B cell (primary cell): ENCODE data around the gene EHBP1L1. TPM values are rescaled to one million over a fixed set of nuclear protein-coding genes. Genes with fewer than 3 reads are reported as not detected.

ENCODE experiments used
- ATAC-seq: fragments of 200-7000 bp; cut with Tn5 transposase; one replicate; pipeline ENCODE4 v1.10.0; 2021; ENCODE audit warnings: low read depth, mild to moderate bottlenecking, moderate number of reproducible peaks, moderate library complexity
- CTCF ChIA-PET: fragments of 350-600 bp; sonication (Branson Sonifier 250); formaldehyde crosslinking; loops from one replicate; lab custom pipeline; 2021; ENCODE audit warnings: antibody characterized with exemption, inconsistent platforms; lab: Charles Lee
- POLR2A ChIA-PET: fragments of 350-600 bp; sonication (Branson Sonifier 250); formaldehyde crosslinking; loops from one replicate; lab custom pipeline; 2021; ENCODE audit warnings: antibody characterized with exemption; lab: Charles Lee
- DNase-seq: peaks from one replicate; pipeline ENCODE4 v3.0.0; 2013
- H2AFZ ChIP-seq: 2 replicates; pipeline ENCODE4 v1.6.1; 2012; ENCODE audit warnings: mild to moderate bottlenecking, low read depth, low read length; ENCODE audit not compliant: insufficient read depth, poor library complexity, severe bottlenecking
- H3K27ac ChIP-seq, 2 donors: 1 replicate in 1 of 2; 2 replicates in 1 of 2; pipeline ENCODE4 v1.5.1; 2012 to 2013; ENCODE audit warnings: low read length in 2 of 2, mild to moderate bottlenecking in 2 of 2, moderate library complexity in 1 of 2
- H3K27me3 ChIP-seq, 4 experiments: fragments of 200-600 bp in 1 of 4; sonication (generic) in 1 of 4; replicated peaks in 1 of 4; 1 replicate in 2 of 4; 2 replicates in 2 of 4; pipeline versions ENCODE4 v1.6.1 to v1.7.0; 2013 to 2016; ENCODE audit warnings: low read length in 3 of 4, mild to moderate bottlenecking in 2 of 4, mixed read lengths in 1 of 4, moderate library complexity in 1 of 4; ENCODE audit not compliant: insufficient read depth in 4 of 4, control insufficient read depth in 3 of 4; ENCODE audit errors: control extremely low read depth in 1 of 4
- H3K36me3 ChIP-seq, 2 experiments: replicated peaks in 1 of 2; 1 replicate in 1 of 2; 2 replicates in 1 of 2; pipeline versions ENCODE4 v1.6.1 to v1.7.1; 2013; ENCODE audit warnings: low read length in 1 of 2; ENCODE audit not compliant: insufficient read depth in 2 of 2, control insufficient read depth in 1 of 2; ENCODE audit errors: control extremely low read depth in 1 of 2, extremely low read depth in 1 of 2
- H3K4me1 ChIP-seq, 2 donors: fragments of 200-600 bp in 1 of 2; sonication (generic) in 1 of 2; 1 replicate in 1 of 2; 2 replicates in 1 of 2; pipeline versions ENCODE4 v1.5.1 to v1.6.1; 2013 to 2017; ENCODE audit warnings: low read length in 2 of 2; ENCODE audit not compliant: control insufficient read depth in 2 of 2, insufficient read depth in 2 of 2
- H3K4me2 ChIP-seq: replicated peaks from 2 replicates; pipeline ENCODE3; 2012; ENCODE audit warnings: mild to moderate bottlenecking, low read depth, low read length; ENCODE audit not compliant: poor library complexity, severe bottlenecking
- H3K4me3 ChIP-seq, 5 experiments: fragments of 200-600 bp in 1 of 5; sonication (generic) in 1 of 5; 1 replicate in 3 of 5; 2 replicates in 2 of 5; pipeline versions ENCODE4 v1.5.1 to v1.7.0; 2011 to 2016; ENCODE audit warnings: low read length in 4 of 5, mild to moderate bottlenecking in 4 of 5, low read depth in 2 of 5, control low read depth in 1 of 5, moderate library complexity in 1 of 5; ENCODE audit not compliant: insufficient read depth in 1 of 5; ENCODE audit errors: control extremely low read depth in 1 of 5, extremely low read depth in 1 of 5
- H3K79me2 ChIP-seq: fragments of 200-600 bp; sonication (generic); one replicate; pipeline ENCODE4 v1.6.0; 2016; ENCODE audit warnings: low read length; ENCODE audit not compliant: control insufficient read depth, insufficient read depth
- H3K9ac ChIP-seq: fragments of 200-600 bp; sonication (generic); 2 replicates; pipeline ENCODE4 v1.6.1; 2017; ENCODE audit warnings: mild to moderate bottlenecking, low read length, moderate library complexity
- H3K9me3 ChIP-seq, 3 donors: one replicate each; pipeline versions ENCODE4 v1.6.1 to v1.7.1; 2013; ENCODE audit warnings: low read length in 2 of 3; ENCODE audit not compliant: control insufficient read depth in 2 of 3, insufficient read depth in 1 of 3; ENCODE audit errors: control extremely low read depth in 1 of 3
- H4K20me1 ChIP-seq: 2 replicates; pipeline ENCODE4 v1.6.0; 2012; ENCODE audit warnings: mild to moderate bottlenecking, low read length; ENCODE audit not compliant: insufficient read depth, control insufficient read depth, poor library complexity, severe bottlenecking
- H3K27ac Mint-ChIP-seq: one replicate; pipeline ENCODE4 v1.8.0; 2021; ENCODE audit warnings: mixed read lengths
- H3K27me3 Mint-ChIP-seq: one replicate; pipeline ENCODE4 v1.8.0; 2021; ENCODE audit warnings: mixed read lengths
- H3K4me1 Mint-ChIP-seq: one replicate; pipeline ENCODE4 v1.8.0; 2021; ENCODE audit warnings: mixed read lengths
- H3K4me3 Mint-ChIP-seq: one replicate; pipeline ENCODE4 v1.8.0; 2021; ENCODE audit warnings: mixed read lengths
- H3K9me3 Mint-ChIP-seq: one replicate; pipeline ENCODE4 v1.8.0; 2022; ENCODE audit warnings: mixed read lengths; ENCODE audit not compliant: insufficient read depth
- CTCF ChIP-seq: fragments of 200-600 bp; IDR thresholded peaks from one replicate; pipeline ENCODE4 v1.8.0; 2022; ENCODE audit warnings: antibody characterized with exemption, mild to moderate bottlenecking
- EZH2 ChIP-seq: IDR thresholded peaks from 2 replicates; pipeline ENCODE4 v1.6.1; 2012; ENCODE audit warnings: borderline replicate concordance, low read depth, mild to moderate bottlenecking, moderate library complexity, low read length; ENCODE audit not compliant: insufficient read depth, poor library complexity, severe bottlenecking
- WGBS: methylation state at CpG from one replicate; pipeline ENCODE4 v1.1.5; 2013; ENCODE audit warnings: missing lambda C conversion rate; ENCODE audit not compliant: insufficient coverage; 5-methylcytosine and 5-hydroxymethylcytosine counted together
- intact Hi-C: fragments of 100-400 bp; cut with micrococcal nuclease; formaldehyde crosslinking; loops from one replicate; pipeline ENCODE4 v1.10.0; 2022
- polyA plus RNA-seq: library from polyadenylated mRNA; depleted of rRNA; stranded (reverse); fragments of >200 nt; gene quantifications from 2 replicates; pipeline ENCODE4 v1.2.3, GENCODE V29; 2012
- total RNA-seq, 2 donors: library from RNA; stranded (reverse); fragments of 120-200 nt in 1 of 2; gene quantifications; 1 replicate in 1 of 2; 2 replicates in 1 of 2; pipeline versions ENCODE4 v1.2.3 to v1.2.4, GENCODE V29; 2013 to 2022

The EHBP1L1 gene
- total and polyA plus RNA-seq, 2 donors (not counting 1 experiment from before 2014, with no cell fraction given): 202 to 279 TPM

- 87% methylated on average over 24 of the region's 27 CpGs for WGBS
- Histone ChIP-seq H3K4me3 (no peak overlapping the region), H3K36me3 (no peaks in the 10 kb centered on the region), H2AFZ (no peak overlapping the region), H4K20me1 (no peaks in the 10 kb centered on the region), H3K4me2 (peak overlapping the region; percentile 61), H3K79me2 (peaks cover 11% of the 10 kb centered on the region), H3K9ac (no peak overlapping the region), H3K27ac (no peak overlapping the region), H3K27me3 (no peaks in the 10 kb centered on the region), H3K4me1 (peaks cover 29 to 55% of the 10 kb centered on the region in 2 donors), H3K9me3 (no peaks in the 10 kb centered on the region)
- DNase-seq (no peak), ATAC-seq (no peak)
- H3K4me3 Mint-ChIP-seq: peak overlapping the region; percentile 49
- H3K27ac Mint-ChIP-seq: no peak overlapping the region
- intact Hi-C loops: no loop called here
- no peak for TF ChIP-seq EZH2
- TF ChIP-seq CTCF: no peak
- no peaks in the 10 kb centered on the region for H3K9me3 Mint-ChIP-seq
- no peaks in the 10 kb centered on the region for H3K27me3 Mint-ChIP-seq
- POLR2A ChIA-PET: no interaction called here
- peaks cover 52% of the 10 kb centered on the region for H3K4me1 Mint-ChIP-seq
- CTCF ChIA-PET: interaction anchor here (1.2 to 4.1 kb wide), 3 partner anchors 8 to 13 kb away, joined by 4 to 108 read pairs (median 4); no protein-coding TSS in a partner anchor
These were observed 21.6 kb upstream of the EHBP1L1 start for GRCh38 chr11:65554057-65554818.

GRCh38 chr11:65554842-65555430, 20.9 kb upstream of the EHBP1L1 start:
- Mint-ChIP-seq H3K27ac (peak overlapping the region; percentile 51), H3K4me3 (peak overlapping the region; percentile 30), H3K4me1 (peaks cover 52% of the 10 kb centered on the region), H3K27me3 (peaks cover under 1% of the 10 kb centered on the region), H3K9me3 (no peaks in the 10 kb centered on the region)
- H3K4me1 ChIP-seq: peaks cover 29 to 55% of the 10 kb centered on the region in 2 donors
- no peaks in the 10 kb centered on the region for H3K9me3 ChIP-seq
- H3K4me3 ChIP-seq: no peak overlapping the region
- ATAC-seq (no peak), DNase-seq (no peak)
- intact Hi-C loops: no loop called here
- peaks cover 18% of the 10 kb centered on the region for H3K79me2 ChIP-seq
- POLR2A ChIA-PET: interaction anchor here (0.6 kb wide), 2 partner anchors 147 to 733 kb away, joined by 4 to 7 read pairs; no protein-coding TSS in a partner anchor
- 84% methylated on average over 4 of the region's 4 CpGs for whole genome bisulfite sequencing
- no peak overlapping the region for H3K4me2 ChIP-seq
- TF ChIP-seq CTCF: no peak
- no peak for TF ChIP-seq EZH2
- H3K9ac ChIP-seq: no peak overlapping the region
- H2AFZ ChIP-seq: no peak overlapping the region
- H3K27ac ChIP-seq: no peak overlapping the region
- no peaks in the 10 kb centered on the region for H4K20me1 ChIP-seq
- CTCF ChIA-PET: interaction anchor here (0.6 to 1.2 kb wide), 3 partner anchors 8 to 935 kb away, joined by 3 to 4 read pairs (median 3); no protein-coding TSS in a partner anchor
- H3K27me3 ChIP-seq: no peaks in the 10 kb centered on the region
- no peaks in the 10 kb centered on the region for H3K36me3 ChIP-seq
